Measurements from ENCODE around the gene FOLR2. TPM values are rescaled to one million over a fixed set of nuclear protein-coding genes. Genes with fewer than 3 reads are reported as not detected.

FOLR2 gene
- total RNA-seq, 1 experiment from 2014 or later, result not detected

GRCh38 chr11:72267956-72268617, 51.5 kb downstream of the FOLR2 start:
- no peak for DNase-seq (ENCODE audit: low spot score)

Other genes starting within 250 kb of the FOLR2 start
- 0.60 and 1.2 TPM in 2 replicates for gene IL18BP, start 217.9 kb upstream of the FOLR2 start, total RNA-seq (2014; rRNA removed; shearing (Covaris generic))
- 67.5 and 71.5 TPM in 2 replicates for gene NUMA1, start 136.3 kb upstream of the FOLR2 start, total RNA-seq (2014; rRNA removed; shearing (Covaris generic))
- 3.9 and 9.3 TPM in 2 replicates for gene LRRC51, start 135.9 kb upstream of the FOLR2 start, total RNA-seq (2014; rRNA removed; shearing (Covaris generic))
- 94.0 and 110 TPM in 2 replicates for gene LAMTOR1, start 113.5 kb upstream of the FOLR2 start, total RNA-seq (2014; rRNA removed; shearing (Covaris generic))
- not detected in 2 replicates for gene TOMT, start 110.9 kb upstream of the FOLR2 start, total RNA-seq (2014; rRNA removed; shearing (Covaris generic))
- gene ANAPC15, start 104.1 kb upstream of the FOLR2 start, total RNA-seq (2014; rRNA removed; shearing (Covaris generic)), result 70.4 and 74.9 TPM in 2 replicates
- gene FOLR3, start 81.1 kb upstream of the FOLR2 start, total RNA-seq (2014; rRNA removed; shearing (Covaris generic)), result not detected in 2 replicates
- 3.4 and 6.6 TPM in 2 replicates for gene FOLR1, start 24.7 kb upstream of the FOLR2 start, total RNA-seq (2014; rRNA removed; shearing (Covaris generic))
- 23.6 and 40.7 TPM in 2 replicates for gene INPPL1, start 8.0 kb downstream of the FOLR2 start, total RNA-seq (2014; rRNA removed; shearing (Covaris generic))
- gene PHOX2A, start 27.4 kb downstream of the FOLR2 start, total RNA-seq (2014; rRNA removed; shearing (Covaris generic)), result not detected in 2 replicates
- 31.6 and 35.5 TPM in 2 replicates for gene CLPB, start 217.7 kb downstream of the FOLR2 start, total RNA-seq (2014; rRNA removed; shearing (Covaris generic))